IMR-90 (cell line): ENCODE results near the gene DVL1. TPM values are rescaled to one million over a fixed set of nuclear protein-coding genes. Genes with fewer than 3 reads are reported as not detected.

Experiments
- ATAC-seq: fragments of 200-7000 bp; cut with Tn5 transposase; 2 replicates; pipeline ENCODE4 v1.9.1; 2020; ENCODE audit warnings: low read depth, mild to moderate bottlenecking, moderate library complexity
- BruUV-seq: library from RNA; stranded (reverse); fragments of 400-500 nt; replicated peaks from 2 replicates; lab custom pipeline; 2021; lab: Mats Ljungman, UMichigan
- CTCF ChIA-PET: fragments of 300-600 bp; formaldehyde crosslinking; extraction: SDS; loops from one replicate; lab custom pipeline; 2021; ENCODE audit warnings: antibody characterized with exemption; lab: Yijun Ruan, JAX
- POLR2A ChIA-PET: fragments of 300-600 bp; sonication (Branson Sonifier 250); formaldehyde crosslinking; loops from one replicate; lab custom pipeline; 2022; ENCODE audit warnings: antibody characterized with exemption; ENCODE audit not compliant: unreplicated experiment; lab: Charles Lee
- DNase-seq: peaks from one replicate; pipeline ENCODE4 v3.0.0; 2013
- H2AFZ ChIP-seq: replicated peaks from 2 replicates; pipeline ENCODE3; 2013; ENCODE audit warnings: low read length, mild to moderate bottlenecking; ENCODE audit not compliant: poor library complexity
- H2AK5ac ChIP-seq: 2 replicates; pipeline ENCODE4 v1.6.1; 2013; ENCODE audit warnings: low read depth, low read length, inconsistent platforms
- H2AK9ac ChIP-seq: replicated peaks from 2 replicates; pipeline ENCODE3; 2013; ENCODE audit warnings: mild to moderate bottlenecking, low read depth, low read length, moderate library complexity; ENCODE audit not compliant: poor library complexity
- H2BK120ac ChIP-seq: 2 replicates; pipeline ENCODE4 v1.6.1; 2013; ENCODE audit warnings: low read depth, low read length, inconsistent platforms
- H2BK15ac ChIP-seq: 3 replicates; pipeline ENCODE4 v1.6.1; 2013; ENCODE audit warnings: low read depth, low read length, inconsistent platforms
- H2BK20ac ChIP-seq: 2 replicates; pipeline ENCODE4 v1.6.1; 2013; ENCODE audit warnings: low read depth, mild to moderate bottlenecking, inconsistent platforms, low read length, moderate library complexity
- H2BK5ac ChIP-seq: 2 replicates; pipeline ENCODE4 v1.6.1; 2013; ENCODE audit warnings: mild to moderate bottlenecking, low read depth, low read length, inconsistent platforms; ENCODE audit not compliant: poor library complexity, severe bottlenecking
- H3K14ac ChIP-seq: replicated peaks from 2 replicates; pipeline ENCODE4 v1.6.1; 2013; ENCODE audit warnings: low read depth, low read length, inconsistent platforms
- H3K18ac ChIP-seq: 2 replicates; pipeline ENCODE4 v1.6.1; 2013; ENCODE audit warnings: low read depth, low read length, control low read depth
- H3K23ac ChIP-seq: 2 replicates; pipeline ENCODE4 v1.6.1; 2013; ENCODE audit warnings: low read depth, low read length, inconsistent platforms
- H3K27ac ChIP-seq: 2 replicates; pipeline ENCODE4 v1.5.1; 2013; ENCODE audit warnings: mild to moderate bottlenecking, control low read depth, low read length; ENCODE audit not compliant: insufficient read depth
- H3K27me3 ChIP-seq: 2 replicates; pipeline ENCODE4 v1.6.1; 2013; ENCODE audit warnings: low read length; ENCODE audit not compliant: control insufficient read depth, insufficient read depth
- H3K36me3 ChIP-seq: 2 replicates; pipeline ENCODE4 v1.6.1; 2013; ENCODE audit warnings: low read length, mixed read lengths; ENCODE audit not compliant: control insufficient read depth, insufficient read depth
- H3K4ac ChIP-seq: 2 replicates; pipeline ENCODE4 v1.6.1; 2013; ENCODE audit warnings: low read depth, low read length, inconsistent platforms
- H3K4me1 ChIP-seq: 2 replicates; pipeline ENCODE4 v1.6.1; 2013; ENCODE audit warnings: low read length, mixed read lengths; ENCODE audit not compliant: control insufficient read depth, insufficient read depth
- H3K4me2 ChIP-seq: 2 replicates; pipeline ENCODE4 v1.6.1; 2013; ENCODE audit warnings: low read depth, mild to moderate bottlenecking, control low read depth, low read length, moderate library complexity
- H3K4me3 ChIP-seq: 2 replicates; pipeline ENCODE4 v1.5.1; 2013; ENCODE audit warnings: low read depth, mild to moderate bottlenecking, control low read depth, low read length, moderate library complexity; ENCODE audit not compliant: insufficient read depth
- H3K56ac ChIP-seq: 2 replicates; pipeline ENCODE4 v1.6.1; 2013; ENCODE audit warnings: low read length, inconsistent platforms; ENCODE audit not compliant: insufficient read depth; ENCODE audit errors: extremely low read depth
- H3K79me1 ChIP-seq, 2 experiments: 2 replicates each; pipeline ENCODE4 v1.6.1; 2013; ENCODE audit warnings: low read length in 2 of 2, inconsistent platforms in 1 of 2, low read depth in 1 of 2
- H3K9ac ChIP-seq: 2 replicates; pipeline ENCODE4 v1.6.1; 2013; ENCODE audit warnings: low read depth, low read length, control low read depth
- H3K9me1 ChIP-seq: 2 replicates; pipeline ENCODE4 v1.6.1; 2013; ENCODE audit warnings: low read length, inconsistent platforms; ENCODE audit not compliant: insufficient read depth
- H3K9me3 ChIP-seq: 2 replicates; pipeline ENCODE4 v1.6.1; 2013; ENCODE audit warnings: low read length; ENCODE audit not compliant: control insufficient read depth, insufficient read depth
- H4K20me1 ChIP-seq: 2 replicates; pipeline ENCODE4 v1.6.1; 2013; ENCODE audit warnings: low read length, inconsistent platforms; ENCODE audit not compliant: insufficient read depth
- H4K5ac ChIP-seq: 2 replicates; pipeline ENCODE4 v1.6.1; 2013; ENCODE audit warnings: mild to moderate bottlenecking, low read depth, low read length, control low read depth
- H4K8ac ChIP-seq, 2 experiments: 2 replicates each; pipeline ENCODE4 v1.6.1; 2013; ENCODE audit warnings: low read depth in 2 of 2, low read length in 2 of 2, control low read depth in 1 of 2, inconsistent platforms in 1 of 2
- H4K91ac ChIP-seq: 2 replicates; pipeline ENCODE4 v1.6.1; 2013; ENCODE audit warnings: low read depth, low read length, inconsistent platforms; ENCODE audit not compliant: insufficient read depth
- BHLHE40 ChIP-seq: fragments of 150-350 bp; IDR thresholded peaks from 2 replicates; pipeline ENCODE4 v1.6.1; 2016; ENCODE audit warnings: mild to moderate bottlenecking, low read depth, low read length
- WGBS, 2 experiments: methylation state at CpG; one replicate each; pipeline versions ENCODE4 v1.1.5 to v1.1.7; 2013; ENCODE audit warnings: missing lambda C conversion rate in 2 of 2; ENCODE audit not compliant: insufficient read length in 1 of 2; ENCODE audit errors: extremely low coverage in 2 of 2; 5-methylcytosine and 5-hydroxymethylcytosine counted together
- dilution Hi-C: fragments of 300-500 bp; cut with HindIII; formaldehyde crosslinking; loops from one replicate; pipeline ENCODE4 v1.14.3; 2018; ENCODE audit warnings: low sequenced_read_pairs; ENCODE audit not compliant: unreplicated experiment
- in situ Hi-C: fragments of 300-500 bp; cut with MboI; formaldehyde crosslinking; loops from 3 replicates; pipeline ENCODE4 v1.14.3; 2019; ENCODE audit warnings: low sequenced_read_pairs, inconsistent platforms, mixed read lengths
- intact Hi-C: fragments of 100-400 bp; cut with micrococcal nuclease; formaldehyde crosslinking; loops from 2 replicates; pipeline ENCODE4 v1.10.0; 2022
- polyA plus RNA-seq, 3 experiments: library from polyadenylated mRNA; depleted of rRNA; stranded (reverse); fragments of >200 nt; gene quantifications; 2 replicates each; pipeline ENCODE4 v1.2.3, GENCODE V29; 2012; ENCODE audit warnings: low replicate concordance in 1 of 3
- total RNA-seq: library from RNA; depleted of rRNA; stranded (reverse); fragments of >200 nt; gene quantifications from 2 replicates; pipeline ENCODE4 v1.2.3, GENCODE V29; 2012
- TF ChIP-seq, protein P1 (sequence below): fragments of 150-350 bp; IDR thresholded peaks from 2 replicates; pipeline ENCODE4 v1.6.1; 2016; ENCODE audit warnings: low read depth, mild to moderate bottlenecking, low read length, moderate library complexity, borderline replicate concordance

The DVL1 gene
- total and polyA plus RNA-seq, 2 of the 4 experiments (the other 2 are of a cell fraction), result 27.2 to 35.9 TPM

DNA sequence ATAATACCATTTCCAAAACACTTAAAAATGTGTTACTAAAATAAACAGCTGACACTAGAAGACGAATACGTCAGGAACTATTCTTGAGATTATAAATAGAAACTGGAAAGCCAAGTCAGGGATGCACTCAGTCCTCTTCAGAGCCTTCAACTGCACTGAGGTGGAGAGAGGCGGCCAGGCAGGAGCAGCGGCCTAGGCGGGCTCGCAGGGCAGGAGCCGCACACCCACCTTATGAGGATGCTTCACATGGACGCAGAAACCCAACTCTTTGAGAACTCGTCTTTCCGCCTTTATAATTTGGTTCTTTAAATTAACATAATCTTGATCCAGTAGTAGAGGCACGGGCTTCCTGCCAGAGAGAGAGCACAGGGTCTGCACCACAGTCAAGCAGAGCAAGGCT lies 45.9 kb upstream of the DVL1 start:
- H3K79me1 ChIP-seq, result peaks cover 17 to 58% of the 10 kb centered on the region in 2 experiments
- CTCF ChIA-PET, result no interaction called here
- no peak overlapping the region for H3K4me2 ChIP-seq
- H3K56ac ChIP-seq, result no peak overlapping the region
- no TSS peak for BruUV-seq
- H2BK5ac ChIP-seq, result no peak overlapping the region
- WGBS, 2 experiments, result 100% methylated on average over 5 of the region's 11 CpGs; no CpG with 5 or more reads in 1 of the 2 experiments
- ATAC-seq (no peak), DNase-seq (no peak)
- no peak overlapping the region for H2BK20ac ChIP-seq
- H3K4me3 ChIP-seq, result no peak overlapping the region
- H2AFZ ChIP-seq, result no peak overlapping the region
- no peak overlapping the region for H2AK5ac ChIP-seq
- in situ Hi-C loops, result no loop called here
- no peak overlapping the region for H3K23ac ChIP-seq
- peaks cover 53% of the 10 kb centered on the region for H3K36me3 ChIP-seq
- no peak overlapping the region for H3K9ac ChIP-seq
- peaks cover 7% of the 10 kb centered on the region for H3K4me1 ChIP-seq
- H4K5ac ChIP-seq, result no peak overlapping the region
- H3K14ac ChIP-seq, result no peak overlapping the region
- dilution Hi-C loops, result no loop called here
- H4K91ac ChIP-seq, result no peak overlapping the region
- POLR2A ChIA-PET, result no interaction called here
- TF ChIP-seq, protein P1, sequence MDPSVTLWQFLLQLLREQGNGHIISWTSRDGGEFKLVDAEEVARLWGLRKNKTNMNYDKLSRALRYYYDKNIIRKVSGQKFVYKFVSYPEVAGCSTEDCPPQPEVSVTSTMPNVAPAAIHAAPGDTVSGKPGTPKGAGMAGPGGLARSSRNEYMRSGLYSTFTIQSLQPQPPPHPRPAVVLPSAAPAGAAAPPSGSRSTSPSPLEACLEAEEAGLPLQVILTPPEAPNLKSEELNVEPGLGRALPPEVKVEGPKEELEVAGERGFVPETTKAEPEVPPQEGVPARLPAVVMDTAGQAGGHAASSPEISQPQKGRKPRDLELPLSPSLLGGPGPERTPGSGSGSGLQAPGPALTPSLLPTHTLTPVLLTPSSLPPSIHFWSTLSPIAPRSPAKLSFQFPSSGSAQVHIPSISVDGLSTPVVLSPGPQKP, result no peak
- TF ChIP-seq BHLHE40, result no peak
- intact Hi-C loops, result no loop called here
- no peak overlapping the region for H3K4ac ChIP-seq
- no peak overlapping the region for H4K8ac ChIP-seq
- no peaks in the 10 kb centered on the region for H3K9me1 ChIP-seq
- peaks cover 29% of the 10 kb centered on the region; the same call in 1 of the 2 replicates for H4K20me1 ChIP-seq
- H3K27me3 ChIP-seq, result no peaks in the 10 kb centered on the region
- no peak overlapping the region for H2BK15ac ChIP-seq
- H2AK9ac ChIP-seq, result no peak overlapping the region
- H3K18ac ChIP-seq, result no peak overlapping the region
- H3K27ac ChIP-seq, result no peak overlapping the region
- H2BK120ac ChIP-seq, result no peak overlapping the region
- no peaks in the 10 kb centered on the region for H3K9me3 ChIP-seq
